Chondrocyte (in vitro differentiated cells): Measurements from ENCODE around the gene KATNBL1. TPM values are rescaled to one million over a fixed set of nuclear protein-coding genes. Genes with fewer than 3 reads are reported as not detected.
A peak's percentile ranks its signal among the peaks of the same experiment; 100 is the strongest.

ENCODE experiments used
- DNase-seq: peaks from one replicate; pipeline ENCODE4 v3.0.0; 2021; ENCODE audit warnings: mixed read lengths, low spot score
- H3K27ac Mint-ChIP-seq: one replicate; pipeline ENCODE4 v1.8.0; 2021; ENCODE audit warnings: mild to moderate bottlenecking, moderate library complexity, mixed read lengths; ENCODE audit not compliant: unreplicated experiment
- H3K27me3 Mint-ChIP-seq: 2 replicates; pipeline ENCODE4 v1.8.0; 2021; ENCODE audit warnings: low read depth, mixed read lengths
- H3K36me3 Mint-ChIP-seq: 2 replicates; pipeline ENCODE4 v1.8.0; 2021; ENCODE audit warnings: low read depth, mixed read lengths
- H3K4me1 Mint-ChIP-seq: 2 replicates; pipeline ENCODE4 v1.8.0; 2021; ENCODE audit warnings: low read depth, mild to moderate bottlenecking, mixed read lengths
- H3K4me3 Mint-ChIP-seq: one replicate; pipeline ENCODE4 v1.8.0; 2021; ENCODE audit warnings: mild to moderate bottlenecking, moderate library complexity, mixed read lengths; ENCODE audit not compliant: unreplicated experiment
- H3K9me3 Mint-ChIP-seq: 2 replicates; pipeline ENCODE4 v1.8.0; 2021; ENCODE audit warnings: low read depth, mixed read lengths
- CTCF ChIP-seq: fragments of 200-600 bp; sonication (generic); IDR thresholded peaks from 2 replicates; pipeline ENCODE4 v1.5.0; 2021; ENCODE audit warnings: antibody characterized with exemption, mild to moderate bottlenecking, moderate library complexity
- total RNA-seq: library from RNA; stranded (reverse); gene quantifications from 3 replicates; pipeline ENCODE4 v1.2.1, GENCODE V29; 2021

The KATNBL1 gene
- total RNA-seq, 1 donor from 2014 or later, result 42.0 TPM

- Mint-ChIP-seq H3K27me3 (no peaks in the 10 kb centered on the region), H3K9me3 (no peaks in the 10 kb centered on the region), H3K27ac (peak overlapping the region; percentile 95), H3K4me3 (peak overlapping the region; percentile 23), H3K36me3 (peaks cover 13% of the 10 kb centered on the region), H3K4me1 (peaks cover 29% of the 10 kb centered on the region)
- no peak for TF ChIP-seq CTCF
- no peak for DNase-seq
Measured at GRCh38 chr15:34239151-34239808, 29.4 kb upstream of the KATNBL1 start.

GRCh38 chr15:34233614-34234013 is 23.7 kb upstream of the KATNBL1 start:
- no peak overlapping the region for H3K4me3 Mint-ChIP-seq
- H3K27ac Mint-ChIP-seq, result peak overlapping the region; percentile 37
- no peak for DNase-seq
- TF ChIP-seq CTCF, result no peak
- H3K36me3 Mint-ChIP-seq, result peaks cover 23% of the 10 kb centered on the region
- H3K27me3 Mint-ChIP-seq, result no peaks in the 10 kb centered on the region
- H3K4me1 Mint-ChIP-seq, result peaks cover 8% of the 10 kb centered on the region
- H3K9me3 Mint-ChIP-seq, result no peaks in the 10 kb centered on the region

GRCh38 chr15:34223904-34224596 is 14.2 kb upstream of the KATNBL1 start:
- Mint-ChIP-seq H3K4me3 (peak overlapping the region; percentile 90), H3K36me3 (peaks cover 10% of the 10 kb centered on the region), H3K9me3 (no peaks in the 10 kb centered on the region), H3K27ac (peak overlapping the region; percentile 93), H3K4me1 (peaks cover 29% of the 10 kb centered on the region), H3K27me3 (no peaks in the 10 kb centered on the region)
- DNase-seq, result no peak
- no peak for TF ChIP-seq CTCF

- H3K27ac Mint-ChIP-seq, result peak overlapping the region; percentile 36
- DNase-seq, result no peak
- no peak overlapping the region for H3K4me3 Mint-ChIP-seq
- no peaks in the 10 kb centered on the region for H3K9me3 Mint-ChIP-seq
- H3K36me3 Mint-ChIP-seq, result no peaks in the 10 kb centered on the region
- TF ChIP-seq CTCF, result no peak
- H3K4me1 Mint-ChIP-seq, result peaks cover 3% of the 10 kb centered on the region
- no peaks in the 10 kb centered on the region for H3K27me3 Mint-ChIP-seq
Measured at GRCh38 chr15:34217587-34218225, 7.8 kb upstream of the KATNBL1 start.

GRCh38 chr15:34216527-34217270 is 6.8 kb upstream of the KATNBL1 start:
- Mint-ChIP-seq H3K36me3 (no peaks in the 10 kb centered on the region), H3K27ac (peak overlapping the region; percentile 17), H3K4me3 (no peak overlapping the region), H3K4me1 (peaks cover 3% of the 10 kb centered on the region), H3K9me3 (no peaks in the 10 kb centered on the region), H3K27me3 (no peaks in the 10 kb centered on the region)
- DNase-seq, result no peak
- no peak for TF ChIP-seq CTCF
